Prostate gland (tissue), 2 donors: Measurements from ENCODE around the gene GPR61. TPM values are rescaled to one million over a fixed set of nuclear protein-coding genes. Genes with fewer than 3 reads are reported as not detected.

Experiments used
- DNase-seq: peaks from one replicate; pipeline ENCODE4 v3.0.0-alpha.2; 2019; ENCODE audit warnings: low spot score
- H3K27ac ChIP-seq, 2 donors: fragments of 200-600 bp; sonication (generic); 2 replicates each; pipeline ENCODE4 v1.5.1; 2017 to 2019
- H3K27me3 ChIP-seq: fragments of 200-600 bp; sonication (generic); replicated peaks from 2 replicates; pipeline ENCODE4 v1.5.1; 2019; ENCODE audit not compliant: insufficient read depth
- H3K36me3 ChIP-seq, 2 donors: fragments of 200-600 bp; sonication (generic); 1 replicate in 1 of 2; 2 replicates in 1 of 2; pipeline versions ENCODE4 v1.5.1 to v1.8.1; 2017 to 2019
- H3K4me1 ChIP-seq: fragments of 200-600 bp; sonication (generic); replicated peaks from 2 replicates; pipeline ENCODE4 v1.5.1; 2019
- H3K4me3 ChIP-seq, 2 donors: fragments of 200-600 bp; sonication (generic); 2 replicates each; pipeline ENCODE4 v1.5.1; 2017 to 2019
- H3K9me3 ChIP-seq: fragments of 200-600 bp; sonication (generic); 2 replicates; pipeline ENCODE4 v1.5.1; 2017
- CTCF ChIP-seq, 4 experiments: fragments of 200-600 bp in 2 of 4; fragments of 450-650 bp in 2 of 4; sonication (generic) in 2 of 4; IDR thresholded peaks; 1 replicate in 3 of 4; 2 replicates in 1 of 4; pipeline ENCODE4 v1.5.1; 2016 to 2019; ENCODE audit warnings: antibody characterized with exemption in 4 of 4, mild to moderate bottlenecking in 2 of 4, moderate library complexity in 2 of 4
- POLR2A ChIP-seq: fragments of 450-650 bp; IDR thresholded peaks from one replicate; pipeline ENCODE4 v1.6.1; 2016; ENCODE audit warnings: antibody characterized with exemption, mild to moderate bottlenecking
- POLR2AphosphoS5 ChIP-seq: sonication (generic); formaldehyde crosslinking; IDR thresholded peaks from one replicate; pipeline ENCODE4 v1.6.1; 2017; ENCODE audit warnings: antibody characterized with exemption
- WGBS: methylation state at CpG from one replicate; pipeline ENCODE4 v1.1.5; 2018; 5-methylcytosine and 5-hydroxymethylcytosine counted together
- intact Hi-C: fragments of 100-400 bp; cut with DNase I; formaldehyde crosslinking; loops from one replicate; pipeline ENCODE4 v1.14.2; 2022
- total RNA-seq, 2 donors: library from RNA; depleted of rRNA; stranded (reverse); fragments of >200 nt; gene quantifications; one replicate each; pipeline ENCODE4 v1.1.0, GENCODE V29; 2016

Gene GPR61
- total RNA-seq, 2 donors from 2014 or later = 1.2 TPM; not detected in 1

GRCh38 chr1:109556563-109556962 is 16.9 kb downstream of the GPR61 start:
- Histone ChIP-seq H3K27ac (no peak overlapping the region), H3K4me3 (no peak overlapping the region), H3K9me3 (no peaks in the 10 kb centered on the region), H3K36me3 (no peaks in the 10 kb centered on the region), H3K27me3 (no peaks in the 10 kb centered on the region), H3K4me1 (no peaks in the 10 kb centered on the region)
- DNase-seq = no peak
- 100% methylated on average over 2 of the region's 2 CpGs for WGBS
- intact Hi-C loops = no loop called here
- TF ChIP-seq CTCF (IDR thresholded peaks at IDR 0.05) (no peak), POLR2AphosphoS5 (no peak)

- Histone ChIP-seq H3K27ac (no peak overlapping the region), H3K27me3 (no peaks in the 10 kb centered on the region), H3K36me3 (no peaks in the 10 kb centered on the region), H3K9me3 (no peaks in the 10 kb centered on the region), H3K4me1 (no peaks in the 10 kb centered on the region), H3K4me3 (no peak overlapping the region)
- intact Hi-C loops = no loop called here
- WGBS = 92% methylated on average over 5 of the region's 5 CpGs
- no peak for TF ChIP-seq CTCF (IDR thresholded peaks at IDR 0.05)
- TF ChIP-seq POLR2AphosphoS5 = no peak
- TF ChIP-seq POLR2A = no peak
- DNase-seq = no peak
These were observed 17.8 kb downstream of the GPR61 start for GRCh38 chr1:109557520-109557919.

GRCh38 chr1:109559995-109560394 is 20.3 kb downstream of the GPR61 start:
- intact Hi-C loops = no loop called here
- no peak for DNase-seq
- Histone ChIP-seq H3K9me3 (no peaks in the 10 kb centered on the region), H3K36me3 (no peaks in the 10 kb centered on the region), H3K27ac (no peak overlapping the region), H3K4me3 (no peak overlapping the region), H3K4me1 (peaks cover 8% of the 10 kb centered on the region), H3K27me3 (no peaks in the 10 kb centered on the region)
- no peak for TF ChIP-seq POLR2A
- no peak for TF ChIP-seq CTCF (IDR thresholded peaks at IDR 0.05)
- no peak for TF ChIP-seq POLR2AphosphoS5

- Histone ChIP-seq H3K9me3 (no peaks in the 10 kb centered on the region), H3K36me3 (no peaks in the 10 kb centered on the region), H3K4me1 (peaks cover 8% of the 10 kb centered on the region), H3K4me3 (no peak overlapping the region), H3K27me3 (no peaks in the 10 kb centered on the region), H3K27ac (no peak overlapping the region)
- DNase-seq = no peak
- intact Hi-C loops = no loop called here
- WGBS = 78% methylated on average over 7 of the region's 7 CpGs
- TF ChIP-seq POLR2A (no peak), POLR2AphosphoS5 (no peak), CTCF (IDR thresholded peaks at IDR 0.05) (no peak)
These were observed 24.7 kb downstream of the GPR61 start for GRCh38 chr1:109564194-109564878.

GRCh38 chr1:109565241-109565640 is 25.6 kb downstream of the GPR61 start:
- no peak overlapping the region for H3K4me3 ChIP-seq
- WGBS = 88% methylated on average over 3 of the region's 3 CpGs
- H3K9me3 ChIP-seq = no peaks in the 10 kb centered on the region
- no peak overlapping the region for H3K27ac ChIP-seq
- no peaks in the 10 kb centered on the region for H3K36me3 ChIP-seq
- intact Hi-C loops = no loop called here
- no peak for TF ChIP-seq POLR2AphosphoS5
- TF ChIP-seq CTCF (IDR thresholded peaks at IDR 0.05) = no peak
- peaks cover 8% of the 10 kb centered on the region for H3K4me1 ChIP-seq
- DNase-seq = no peak
- H3K27me3 ChIP-seq = no peaks in the 10 kb centered on the region
